ENCODE measurements around the gene MAP3K20. TPM values are rescaled to one million over a fixed set of nuclear protein-coding genes. Genes with fewer than 3 reads are reported as not detected.
"Not testable (repeated sequence)": the region's sequence is repeated elsewhere in the genome, so short reads cannot be mapped to it uniquely, and the experiment has no call there.

Gene MAP3K20
- total RNA-seq, 5 donors from 2014 or later (not counting 1 experiment from before 2014, with no cell fraction given) = 1.1 to 3.0 (median 1.4) TPM

DNA sequence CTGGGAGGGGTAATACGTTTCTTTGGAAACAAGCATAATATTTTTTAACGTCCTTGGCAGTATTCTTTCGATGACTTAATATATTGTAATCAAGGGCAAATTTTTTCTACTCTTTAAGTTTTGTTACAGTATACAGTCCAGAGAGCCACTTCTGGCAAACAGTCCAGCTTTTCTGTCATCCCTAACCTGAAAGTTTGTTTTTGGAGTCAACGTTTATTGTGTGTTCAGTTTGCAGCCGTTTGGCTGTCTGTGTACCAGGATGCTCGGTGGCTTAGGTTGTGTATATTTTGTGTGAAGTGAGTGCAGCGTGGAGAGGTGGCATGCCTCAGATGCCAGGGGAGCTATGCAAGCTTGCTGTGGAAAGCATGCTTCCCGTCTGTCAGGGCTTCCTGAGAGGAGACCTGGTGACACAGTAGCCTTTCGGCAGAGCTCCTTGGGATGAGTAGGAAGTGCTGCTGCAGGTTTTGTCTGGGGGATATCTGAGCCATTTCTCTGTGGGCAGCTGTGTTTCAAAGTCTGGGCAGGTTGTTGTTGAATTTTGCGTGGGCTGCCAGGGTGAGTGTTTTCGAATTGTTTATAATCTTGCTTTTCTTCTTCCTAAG lies 14.7 kb downstream of the MAP3K20 start:
- Mint-ChIP-seq H3K4me3 (no peak overlapping the region), H3K4me1 (no peaks in the 10 kb centered on the region), H3K9me3 (no peaks in the 10 kb centered on the region), H3K27me3 (peaks cover 3 to 7% of the 10 kb centered on the region in 2 donors), H3K27ac (no peak overlapping the region), H3K36me3 (no peaks in the 10 kb centered on the region)
- CTCF ChIA-PET = no interaction called here
- no peaks in the 10 kb centered on the region for H3K27me3 ChIP-seq (replicated peaks in 1 of 2; ENCODE audit: control insufficient read depth in 2 of 2, extremely low read depth in 1 of 2, insufficient read depth in 2 of 2, low read length in 1 of 2)
- no peaks in the 10 kb centered on the region for H3K9me3 ChIP-seq
- DNase-seq (no peak), ATAC-seq (replicated peaks in 1 of 4) (no peak)
- POLR2A ChIA-PET = no interaction called here
- no peaks in the 10 kb centered on the region for H3K4me1 ChIP-seq (ENCODE audit: control insufficient read depth in 1 of 2, extremely low read depth in 1 of 2, insufficient read depth in 2 of 2, low read length in 2 of 2)
- H3K4me3 ChIP-seq (ENCODE audit: control insufficient read depth in 1 of 2, extremely low read depth in 1 of 2, low read length in 1 of 2) = no peak overlapping the region
- H3K27ac ChIP-seq (ENCODE audit: low read length) = no peak overlapping the region
- WGBS (ENCODE audit: insufficient coverage) = 87% methylated on average over 6 of the region's 11 CpGs
- H3K36me3 ChIP-seq (ENCODE audit: control insufficient read depth in 2 of 2, extremely low read depth in 1 of 2, insufficient read depth in 1 of 2, low read length in 1 of 2) = no peaks in the 10 kb centered on the region

DNA sequence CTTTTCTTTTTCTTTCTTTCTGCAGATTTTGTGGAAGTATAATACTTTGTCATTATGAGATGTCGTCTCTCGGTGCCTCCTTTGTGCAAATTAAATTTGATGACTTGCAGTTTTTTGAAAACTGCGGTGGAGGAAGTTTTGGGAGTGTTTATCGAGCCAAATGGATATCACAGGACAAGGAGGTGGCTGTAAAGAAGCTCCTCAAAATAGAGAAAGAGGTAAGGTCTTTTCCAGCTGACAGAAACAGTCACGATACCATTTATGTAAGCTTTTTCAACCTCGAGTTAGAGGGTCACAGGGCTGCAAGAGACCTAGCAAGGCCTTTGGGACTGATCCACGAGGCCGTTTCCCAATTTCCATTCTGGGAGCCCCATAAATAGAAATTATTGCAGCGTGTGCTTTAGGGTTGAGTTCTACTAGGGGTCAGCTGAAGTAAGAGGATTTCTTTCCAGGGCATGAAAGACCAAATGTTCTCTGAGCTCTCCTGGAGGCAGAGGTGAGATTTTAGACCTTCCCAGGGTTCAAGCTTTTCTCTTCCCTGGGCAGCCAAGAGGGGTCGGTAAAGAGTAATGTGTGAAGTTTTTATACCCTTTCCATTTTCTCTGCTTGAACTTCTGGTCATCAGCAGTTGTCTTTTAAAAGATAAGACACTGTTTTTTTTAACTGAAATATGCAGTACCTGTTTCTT lies 15.5 kb downstream of the MAP3K20 start:
- CTCF ChIA-PET = no interaction called here

DNA sequence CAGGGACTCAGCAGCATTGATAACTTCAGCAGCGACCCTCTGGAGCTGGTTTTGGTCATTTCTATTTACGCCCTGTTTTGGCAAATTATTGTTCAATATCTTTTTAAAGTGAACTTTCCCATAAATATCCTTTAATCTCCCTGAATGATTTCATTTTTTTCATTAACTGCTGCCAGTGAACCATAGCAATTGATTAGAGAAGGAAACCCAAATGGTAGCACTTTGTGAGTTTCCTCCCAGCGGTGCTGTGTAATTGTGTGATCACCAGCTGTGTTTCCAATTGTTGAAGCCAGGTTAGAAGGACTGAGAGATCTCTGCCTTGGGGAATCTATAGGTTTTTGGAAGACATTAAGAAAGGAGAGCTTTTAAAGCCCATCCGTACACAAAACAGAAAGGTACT lies 16.3 kb downstream of the MAP3K20 start:
- Histone ChIP-seq H3K9me3 (no peaks in the 10 kb centered on the region), H3K36me3 (ENCODE audit: control insufficient read depth in 2 of 2, extremely low read depth in 1 of 2, insufficient read depth in 1 of 2, low read length in 1 of 2) (no peaks in the 10 kb centered on the region), H3K4me3 (ENCODE audit: control insufficient read depth in 1 of 2, extremely low read depth in 1 of 2, low read length in 1 of 2) (no peak overlapping the region), H3K27ac (ENCODE audit: low read length) (no peak overlapping the region), H3K4me1 (ENCODE audit: control insufficient read depth in 1 of 2, extremely low read depth in 1 of 2, insufficient read depth in 2 of 2, low read length in 2 of 2) (no peaks in the 10 kb centered on the region), H3K27me3 (replicated peaks in 1 of 2; ENCODE audit: control insufficient read depth in 2 of 2, extremely low read depth in 1 of 2, insufficient read depth in 2 of 2, low read length in 1 of 2) (no peaks in the 10 kb centered on the region)
- Mint-ChIP-seq H3K9me3 (no peaks in the 10 kb centered on the region), H3K27ac (no peak overlapping the region), H3K36me3 (no peaks in the 10 kb centered on the region), H3K4me1 (no peaks in the 10 kb centered on the region), H3K27me3 (peaks cover 3 to 7% of the 10 kb centered on the region in 2 donors), H3K4me3 (no peak overlapping the region)
- ChIA-PET CTCF (no interaction called here), POLR2A (interaction anchor here in 1 of 2 donors (0.6 kb wide), 1 partner anchor 1740 kb away, joined by 3 read pairs; no protein-coding TSS in a partner anchor)
- ATAC-seq (replicated peaks in 1 of 4) (no peak), DNase-seq (no peak)
- 83% methylated on average over 2 of the region's 4 CpGs for WGBS (ENCODE audit: insufficient coverage)

More for the DNA sequence above, 15.5 kb downstream of the MAP3K20 start:
- Histone ChIP-seq H3K4me1 (ENCODE audit: control insufficient read depth in 1 of 2, extremely low read depth in 1 of 2, insufficient read depth in 2 of 2, low read length in 2 of 2) (no peaks in the 10 kb centered on the region), H3K27ac (ENCODE audit: low read length) (no peak overlapping the region), H3K4me3 (ENCODE audit: control insufficient read depth in 1 of 2, extremely low read depth in 1 of 2, low read length in 1 of 2) (no peak overlapping the region), H3K27me3 (replicated peaks in 1 of 2; ENCODE audit: control insufficient read depth in 2 of 2, extremely low read depth in 1 of 2, insufficient read depth in 2 of 2, low read length in 1 of 2) (no peaks in the 10 kb centered on the region), H3K36me3 (ENCODE audit: control insufficient read depth in 2 of 2, extremely low read depth in 1 of 2, insufficient read depth in 1 of 2, low read length in 1 of 2) (no peaks in the 10 kb centered on the region), H3K9me3 (no peaks in the 10 kb centered on the region)
- POLR2A ChIA-PET = no interaction called here
- H3K36me3 Mint-ChIP-seq = no peaks in the 10 kb centered on the region
- ATAC-seq (replicated peaks in 1 of 4) = no peak
- no peak overlapping the region for H3K4me3 Mint-ChIP-seq
- WGBS (ENCODE audit: insufficient coverage) = 96% methylated on average over 4 of the region's 10 CpGs
- no peaks in the 10 kb centered on the region for H3K9me3 Mint-ChIP-seq
- DNase-seq = no peak
- H3K27me3 Mint-ChIP-seq = peaks cover 3 to 7% of the 10 kb centered on the region in 2 donors
- H3K27ac Mint-ChIP-seq = no peak overlapping the region
- H3K4me1 Mint-ChIP-seq = no peaks in the 10 kb centered on the region

DNA sequence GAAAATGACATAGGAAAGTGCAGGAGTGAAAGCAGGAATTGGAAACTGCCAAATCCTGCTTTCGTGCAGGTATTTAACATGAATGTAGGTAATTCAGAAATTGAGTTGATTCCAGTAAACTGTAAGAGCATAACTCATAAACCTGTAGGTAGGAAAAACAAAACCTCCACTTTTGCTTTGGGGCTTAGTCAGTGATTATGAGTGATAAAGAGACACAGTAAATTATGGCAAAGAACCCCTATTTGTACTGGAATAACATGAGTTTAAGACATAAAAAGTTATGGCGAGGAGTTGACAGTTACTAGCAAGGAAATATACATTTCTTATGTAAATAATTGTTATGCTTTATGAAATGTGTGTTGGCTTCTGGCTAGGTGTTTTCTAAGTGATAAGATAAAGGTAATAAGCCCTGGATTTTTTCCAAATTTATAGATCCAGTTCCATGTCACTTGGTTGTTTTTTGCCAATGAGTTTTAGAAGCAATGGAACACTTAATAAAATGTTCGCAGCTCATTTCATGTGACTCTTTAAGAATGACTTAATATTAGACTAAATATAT lies 17.3 kb downstream of the MAP3K20 start:
- no CpG with 5 or more reads among the region's 3 CpGs for whole genome bisulfite sequencing (ENCODE audit: insufficient coverage)
- H3K4me3 ChIP-seq (ENCODE audit: control insufficient read depth in 1 of 2, extremely low read depth in 1 of 2, low read length in 1 of 2) = no peak overlapping the region
- no peaks in the 10 kb centered on the region for H3K27me3 ChIP-seq (replicated peaks in 1 of 2; ENCODE audit: control insufficient read depth in 2 of 2, extremely low read depth in 1 of 2, insufficient read depth in 2 of 2, low read length in 1 of 2)
- H3K36me3 Mint-ChIP-seq = no peaks in the 10 kb centered on the region
- H3K27ac Mint-ChIP-seq = no peak overlapping the region
- DNase-seq (no peak), ATAC-seq (replicated peaks in 1 of 4) (no peak)
- H3K4me1 ChIP-seq (ENCODE audit: control insufficient read depth in 1 of 2, extremely low read depth in 1 of 2, insufficient read depth in 2 of 2, low read length in 2 of 2) = no peaks in the 10 kb centered on the region
- no peak overlapping the region for H3K4me3 Mint-ChIP-seq
- H3K27ac ChIP-seq (ENCODE audit: low read length) = no peak overlapping the region
- POLR2A ChIA-PET = no interaction called here
- CTCF ChIA-PET = no interaction called here
- no peaks in the 10 kb centered on the region for H3K36me3 ChIP-seq (ENCODE audit: control insufficient read depth in 2 of 2, extremely low read depth in 1 of 2, insufficient read depth in 1 of 2, low read length in 1 of 2)
- no peaks in the 10 kb centered on the region for H3K9me3 ChIP-seq
- H3K27me3 Mint-ChIP-seq = peaks cover 3% of the 10 kb centered on the region in 2 donors
- H3K9me3 Mint-ChIP-seq = no peaks in the 10 kb centered on the region
- no peaks in the 10 kb centered on the region for H3K4me1 Mint-ChIP-seq

DNA sequence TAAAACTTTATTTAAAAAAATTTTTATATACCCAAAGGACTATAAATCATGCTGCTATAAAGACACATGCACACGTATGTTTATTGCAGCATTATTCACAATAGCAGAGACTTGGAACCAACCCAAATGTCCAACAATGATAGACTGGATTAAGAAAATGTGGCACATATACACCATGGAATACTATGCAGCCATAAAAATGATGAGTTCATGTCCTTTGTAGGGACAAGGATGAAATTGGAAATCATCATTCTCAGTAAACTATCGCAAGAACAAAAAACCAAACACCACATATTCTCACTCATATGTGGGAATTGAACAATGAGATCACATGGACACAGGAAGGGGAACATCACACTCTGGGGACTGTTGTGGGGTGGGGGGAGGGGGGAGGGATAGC lies 18.0 kb downstream of the MAP3K20 start:
- H3K4me3 ChIP-seq (ENCODE audit: control insufficient read depth in 1 of 2, extremely low read depth in 1 of 2, low read length in 1 of 2); POLR2A ChIA-PET; H3K36me3 ChIP-seq (ENCODE audit: control insufficient read depth in 2 of 2, extremely low read depth in 1 of 2, insufficient read depth in 1 of 2, low read length in 1 of 2); H3K4me1 Mint-ChIP-seq; H3K4me1 ChIP-seq (ENCODE audit: control insufficient read depth in 1 of 2, extremely low read depth in 1 of 2, insufficient read depth in 2 of 2, low read length in 2 of 2); DNase-seq; H3K36me3 Mint-ChIP-seq; CTCF ChIA-PET; H3K27ac Mint-ChIP-seq; H3K9me3 Mint-ChIP-seq; H3K27me3 Mint-ChIP-seq; H3K27me3 ChIP-seq (replicated peaks in 1 of 2; ENCODE audit: control insufficient read depth in 2 of 2, extremely low read depth in 1 of 2, insufficient read depth in 2 of 2, low read length in 1 of 2); ATAC-seq (replicated peaks in 1 of 4); H3K4me3 Mint-ChIP-seq; H3K9me3 ChIP-seq; H3K27ac ChIP-seq (ENCODE audit: low read length): not testable (repeated sequence)
- no CpG with 5 or more reads among the region's 2 CpGs for WGBS (ENCODE audit: insufficient coverage)

DNA sequence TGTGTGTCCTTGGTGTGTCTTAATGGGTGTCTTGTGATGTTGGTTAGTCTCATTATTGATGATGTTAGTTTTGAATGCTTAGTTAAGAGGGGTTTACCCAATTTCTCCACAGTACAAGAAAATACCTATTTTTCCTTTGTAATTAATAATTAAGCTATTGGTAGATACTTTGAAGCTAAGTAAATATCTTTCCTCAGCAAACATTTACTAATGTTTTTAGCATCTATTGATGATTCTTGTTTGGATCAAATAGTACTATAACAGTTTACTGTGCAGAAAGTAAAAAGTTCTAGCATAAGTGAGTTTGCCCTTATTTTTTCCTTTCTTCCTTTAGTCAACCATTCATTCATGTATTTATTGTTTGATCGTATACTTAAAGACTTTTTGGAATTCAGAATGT lies 19.1 kb downstream of the MAP3K20 start:
- no peak for DNase-seq
- Histone ChIP-seq H3K9me3 (no peaks in the 10 kb centered on the region), H3K4me1 (ENCODE audit: control insufficient read depth in 1 of 2, extremely low read depth in 1 of 2, insufficient read depth in 2 of 2, low read length in 2 of 2) (no peaks in the 10 kb centered on the region), H3K36me3 (ENCODE audit: control insufficient read depth in 2 of 2, extremely low read depth in 1 of 2, insufficient read depth in 1 of 2, low read length in 1 of 2) (no peaks in the 10 kb centered on the region), H3K27ac (ENCODE audit: low read length) (no peak overlapping the region), H3K4me3 (ENCODE audit: control insufficient read depth in 1 of 2, extremely low read depth in 1 of 2, low read length in 1 of 2) (no peak overlapping the region), H3K27me3 (replicated peaks in 1 of 2; ENCODE audit: control insufficient read depth in 2 of 2, extremely low read depth in 1 of 2, insufficient read depth in 2 of 2, low read length in 1 of 2) (no peaks in the 10 kb centered on the region)
- H3K4me1 Mint-ChIP-seq = no peaks in the 10 kb centered on the region
- ATAC-seq (replicated peaks in 1 of 4) = no peak
- ChIA-PET POLR2A (no interaction called here), CTCF (interaction anchor here in 1 of 2 donors (1.0 kb wide), 1 partner anchor 68 kb away, joined by 4 read pairs; no protein-coding TSS in a partner anchor)
- H3K36me3 Mint-ChIP-seq = no peaks in the 10 kb centered on the region
- H3K27ac Mint-ChIP-seq = no peak overlapping the region
- H3K27me3 Mint-ChIP-seq = peaks cover 2 to 3% of the 10 kb centered on the region in 2 donors
- no peaks in the 10 kb centered on the region for H3K9me3 Mint-ChIP-seq
- H3K4me3 Mint-ChIP-seq = no peak overlapping the region
- WGBS (ENCODE audit: insufficient coverage) = no CpG with 5 or more reads among the region's 1 CpG
